ENCODE measurements around the gene MLLT3. TPM values are rescaled to one million over a fixed set of nuclear protein-coding genes. Genes with fewer than 3 reads are reported as not detected.

MLLT3 gene
- 10 to 100 TPM; 59.1 to 60.8 TPM for total RNA-seq

GRCh38 chr9:20622330-20623020, at the start of gene MLLT3:
TSS of gene MLLT3 (minus strand) at chr9:20622499.
- ChIA-PET POLR2A (interaction anchor here (0.6 to 2.2 kb wide), 27 partner anchors 11 to 697 kb away, joined by 3 to 19 read pairs (median 3); partner anchors contain the start of gene FOCAD), CTCF (interaction anchor here (0.7 to 2.1 kb wide), 24 partner anchors 11 to 696 kb away, joined by 3 to 13 read pairs (median 4); partner anchors contain the start of gene FOCAD)
- peak within 1 kb of the TSS; percentile 97 for H3K4me3 Mint-ChIP-seq
- intact Hi-C loops (cut with micrococcal nuclease) = loop anchor here (2.0 to 5.0 kb wide), 5 partner anchors 60 to 695 kb away; partner anchors contain the start of gene FOCAD
- H3K4me1 Mint-ChIP-seq (ENCODE audit: low read depth) = peaks cover 37% of the 10 kb centered on the region
- H3K9me3 Mint-ChIP-seq = no peaks in the 10 kb centered on the region
- peaks cover 28% of the 10 kb centered on the region for H3K36me3 Mint-ChIP-seq (ENCODE audit: low read depth)
- no peaks in the 10 kb centered on the region for H3K27me3 Mint-ChIP-seq
- peak; percentile 97 for DNase-seq
- H3K27ac Mint-ChIP-seq = peak within 1 kb of the TSS; percentile 99
- TF ChIP-seq CTCF (IDR thresholded peaks at IDR 0.05) = no peak
- ATAC-seq = peak; percentile 87

GRCh38 chr9:20671635-20672034, 49.3 kb upstream of the MLLT3 start:
- no peak overlapping the region for H3K27ac Mint-ChIP-seq
- ChIA-PET POLR2A (interaction anchor here (0.5 to 3.1 kb wide), 3 partner anchors 9 to 19 kb away, joined by 3 to 9 read pairs (median 3); partner anchors contain the start of gene FOCAD), CTCF (interaction anchor here (1.6 kb wide), 1 partner anchor 8 kb away, joined by 3 read pairs; no protein-coding TSS in a partner anchor)
- no peaks in the 10 kb centered on the region for H3K9me3 Mint-ChIP-seq
- no peak for DNase-seq
- intact Hi-C loops (cut with micrococcal nuclease) = no loop called here
- H3K4me1 Mint-ChIP-seq (ENCODE audit: low read depth) = no peaks in the 10 kb centered on the region
- H3K4me3 Mint-ChIP-seq = no peak overlapping the region
- H3K27me3 Mint-ChIP-seq = no peaks in the 10 kb centered on the region
- H3K36me3 Mint-ChIP-seq (ENCODE audit: low read depth) = no peaks in the 10 kb centered on the region
- no peak for TF ChIP-seq CTCF (IDR thresholded peaks at IDR 0.05)
- no peak for ATAC-seq

- ATAC-seq (no peak), DNase-seq (no peak)
- no peaks in the 10 kb centered on the region for H3K36me3 Mint-ChIP-seq (ENCODE audit: low read depth)
- no peak for TF ChIP-seq CTCF (IDR thresholded peaks at IDR 0.05)
- no peak overlapping the region for H3K27ac Mint-ChIP-seq
- no peaks in the 10 kb centered on the region for H3K9me3 Mint-ChIP-seq
- no peak overlapping the region for H3K4me3 Mint-ChIP-seq
- intact Hi-C loops (cut with micrococcal nuclease) = no loop called here
- ChIA-PET CTCF (no interaction called here), POLR2A (no interaction called here)
- no peaks in the 10 kb centered on the region for H3K27me3 Mint-ChIP-seq
- no peaks in the 10 kb centered on the region for H3K4me1 Mint-ChIP-seq (ENCODE audit: low read depth)
Measured at GRCh38 chr9:20670395-20670794, 48.1 kb upstream of the MLLT3 start.

DNA sequence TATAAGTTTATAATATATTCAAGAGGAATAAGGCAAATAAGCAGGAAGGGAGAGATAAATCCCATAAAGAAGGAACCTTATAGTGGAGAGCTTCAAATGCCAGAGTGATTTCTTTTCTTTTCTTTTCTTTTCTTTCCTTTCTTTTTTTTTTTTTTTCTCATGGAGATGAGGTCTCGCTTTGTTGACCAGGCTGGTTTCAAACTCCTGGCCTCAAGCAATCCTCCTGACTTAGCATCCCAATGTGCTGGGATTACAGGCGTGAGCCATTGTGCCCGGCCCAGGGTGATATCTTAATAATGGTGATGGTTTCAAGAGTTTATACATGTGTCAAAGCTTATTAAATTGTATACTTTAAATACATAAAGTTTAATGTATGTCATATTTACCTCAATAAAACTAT, 42.2 kb upstream of the MLLT3 start:
- no peaks in the 10 kb centered on the region for H3K36me3 Mint-ChIP-seq (ENCODE audit: low read depth)
- POLR2A ChIA-PET = no interaction called here
- no peaks in the 10 kb centered on the region for H3K9me3 Mint-ChIP-seq
- ATAC-seq = no peak
- intact Hi-C loops (cut with micrococcal nuclease) = no loop called here
- DNase-seq = no peak
- no peak overlapping the region for H3K27ac Mint-ChIP-seq
- TF ChIP-seq CTCF (IDR thresholded peaks at IDR 0.05) = no peak
- no peak overlapping the region for H3K4me3 Mint-ChIP-seq
- peaks cover 2% of the 10 kb centered on the region for H3K4me1 Mint-ChIP-seq (ENCODE audit: low read depth)
- CTCF ChIA-PET = no interaction called here
- H3K27me3 Mint-ChIP-seq = peaks cover 2% of the 10 kb centered on the region

- Mint-ChIP-seq H3K27me3 (peaks cover 2% of the 10 kb centered on the region), H3K36me3 (ENCODE audit: low read depth) (no peaks in the 10 kb centered on the region), H3K4me1 (ENCODE audit: low read depth) (peaks cover 2% of the 10 kb centered on the region), H3K4me3 (no peak overlapping the region), H3K27ac (no peak overlapping the region), H3K9me3 (no peaks in the 10 kb centered on the region)
- POLR2A ChIA-PET = interaction anchor here (0.8 kb wide), 1 partner anchor 8 kb away, joined by 3 read pairs; no protein-coding TSS in a partner anchor
- no peak for TF ChIP-seq CTCF (IDR thresholded peaks at IDR 0.05)
- DNase-seq (no peak), ATAC-seq (no peak)
- intact Hi-C loops (cut with micrococcal nuclease) = no loop called here
- CTCF ChIA-PET = no interaction called here
Measured at GRCh38 chr9:20663133-20663532, 40.8 kb upstream of the MLLT3 start.

All from activated CD8-positive, alpha-beta T cell treated with anti-CD3 and anti-CD28 coated beads for 36 hours (primary cell).